GM23338 (cell line): ENCODE measurements around the gene NECTIN3. TPM values are rescaled to one million over a fixed set of nuclear protein-coding genes. Genes with fewer than 3 reads are reported as not detected.

ENCODE experiments used
- ATAC-seq: fragments of 200-7000 bp; cut with Tn5 transposase; 3 replicates; pipeline ENCODE4 v1.9.1; 2020
- DNase-seq: peaks from one replicate; pipeline ENCODE4 v3.0.0-alpha.2; 2015; ENCODE audit warnings: low spot score
- H2AFZ ChIP-seq: fragments of 200-600 bp; sonication (generic); 2 replicates; pipeline ENCODE4 v1.8.0; 2016; ENCODE audit warnings: antibody characterized with exemption, mild to moderate bottlenecking, moderate library complexity
- H3F3A ChIP-seq: fragments of 200-600 bp; sonication (generic); replicated peaks from 2 replicates; pipeline ENCODE4 v1.8.0; 2017; ENCODE audit warnings: antibody characterized with exemption, mixed run types, low read depth
- H3K27ac ChIP-seq: fragments of 200-600 bp; sonication (generic); 2 replicates; pipeline ENCODE4 v1.6.1; 2016; ENCODE audit warnings: low read depth
- H3K27me3 ChIP-seq: fragments of 200-600 bp; sonication (generic); 2 replicates; pipeline ENCODE4 v1.8.0; 2016; ENCODE audit warnings: mild to moderate bottlenecking, mixed run types, moderate library complexity; ENCODE audit not compliant: insufficient read depth
- H3K36me3 ChIP-seq: fragments of 200-600 bp; sonication (generic); 2 replicates; pipeline ENCODE4 v1.8.0; 2016; ENCODE audit warnings: mild to moderate bottlenecking; ENCODE audit not compliant: insufficient read depth
- H3K4me1 ChIP-seq: fragments of 200-600 bp; sonication (generic); 2 replicates; pipeline ENCODE4 v1.8.0; 2016; ENCODE audit warnings: mild to moderate bottlenecking, moderate library complexity; ENCODE audit not compliant: insufficient read depth
- H3K4me2 ChIP-seq: fragments of 200-600 bp; sonication (generic); 2 replicates; pipeline ENCODE4 v1.7.1; 2017; ENCODE audit warnings: mixed run types
- H3K4me3 ChIP-seq: fragments of 200-600 bp; sonication (generic); 2 replicates; pipeline ENCODE4 v1.6.1; 2016; ENCODE audit warnings: mixed run types
- H3K79me2 ChIP-seq: fragments of 200-600 bp; sonication (generic); replicated peaks from 2 replicates; pipeline ENCODE4 v1.8.0; 2017; ENCODE audit warnings: mild to moderate bottlenecking; ENCODE audit not compliant: insufficient read depth
- H3K9me2 ChIP-seq: fragments of 200-600 bp; sonication (generic); 2 replicates; pipeline ENCODE4 v1.8.0; 2017; ENCODE audit not compliant: insufficient read depth
- H4K20me1 ChIP-seq: fragments of 200-600 bp; sonication (generic); replicated peaks from 2 replicates; pipeline ENCODE4 v1.8.0; 2017; ENCODE audit warnings: mild to moderate bottlenecking; ENCODE audit not compliant: insufficient read depth
- H3K27ac Mint-ChIP-seq: 2 replicates; pipeline ENCODE4 v1.8.0; 2020; ENCODE audit warnings: inconsistent platforms, mild to moderate bottlenecking, moderate library complexity, mixed read lengths
- H3K27me3 Mint-ChIP-seq: 3 replicates; pipeline ENCODE4 v1.8.0; 2022; ENCODE audit warnings: low read depth, mild to moderate bottlenecking, moderate library complexity, mixed read lengths, inconsistent platforms; ENCODE audit not compliant: insufficient read depth, poor library complexity
- H3K36me3 Mint-ChIP-seq: 3 replicates; pipeline ENCODE4 v1.8.0; 2021; ENCODE audit warnings: low read depth, mild to moderate bottlenecking, inconsistent platforms, moderate library complexity, mixed read lengths
- H3K4me1 Mint-ChIP-seq: 3 replicates; pipeline ENCODE4 v1.8.0; 2020; ENCODE audit warnings: mild to moderate bottlenecking, inconsistent platforms, mixed read lengths
- H3K4me3 Mint-ChIP-seq: 3 replicates; pipeline ENCODE4 v1.8.0; 2021; ENCODE audit warnings: moderate library complexity, mild to moderate bottlenecking, inconsistent platforms, mixed read lengths
- H3K9me3 Mint-ChIP-seq: 3 replicates; pipeline ENCODE4 v1.8.0; 2020; ENCODE audit warnings: moderate library complexity, mild to moderate bottlenecking, inconsistent platforms, mixed read lengths
- CREB1 ChIP-seq: fragments of 250-450 bp; sonication (Bioruptor Pico); IDR thresholded peaks from 2 replicates; pipeline ENCODE4 v1.5.0; 2020; ENCODE audit warnings: low read depth, mild to moderate bottlenecking, moderate library complexity
- CTCF ChIP-seq, 2 experiments: fragments of 200-600 bp in 1 of 2; sonication (generic) in 1 of 2; conservative IDR thresholded peaks; 2 replicates each; pipeline versions ENCODE4 v1.5.1 to v1.6.1; 2016 to 2017; ENCODE audit warnings: antibody characterized with exemption in 2 of 2, low read depth in 2 of 2, mild to moderate bottlenecking in 2 of 2, moderate library complexity in 1 of 2
- ETS1 ChIP-seq: IDR thresholded peaks from 2 replicates; pipeline ENCODE4 v1.6.1; 2016; ENCODE audit warnings: antibody characterized with exemption
- EZH2 ChIP-seq: fragments of 200-600 bp; sonication (generic); IDR thresholded peaks from one replicate; pipeline ENCODE4 v1.8.0; 2017; ENCODE audit warnings: antibody characterized with exemption, mild to moderate bottlenecking, low read depth; ENCODE audit not compliant: unreplicated experiment
- EZH2phosphoT487 ChIP-seq: fragments of 200-600 bp; sonication (generic); IDR thresholded peaks from one replicate; pipeline ENCODE4 v1.8.1; 2018; ENCODE audit warnings: antibody characterized with exemption; ENCODE audit not compliant: unreplicated experiment
- JUNB ChIP-seq: IDR thresholded peaks from one replicate; pipeline ENCODE4 v1.6.1; 2016; ENCODE audit warnings: antibody characterized with exemption; ENCODE audit not compliant: unreplicated experiment
- NANOG ChIP-seq: IDR thresholded peaks from 2 replicates; pipeline ENCODE4 v1.6.1; 2016; ENCODE audit warnings: antibody characterized with exemption, borderline replicate concordance
- POLR2AphosphoS5 ChIP-seq: IDR thresholded peaks from 2 replicates; pipeline ENCODE4 v1.6.1; 2016; ENCODE audit warnings: antibody characterized with exemption, low read depth
- ZNF331 ChIP-seq: fragments of 250-450 bp; sonication (Bioruptor Pico); IDR thresholded peaks from 2 replicates; pipeline ENCODE4 v1.5.0; 2020; ENCODE audit warnings: low read depth, mild to moderate bottlenecking, moderate library complexity
- ZNF462 ChIP-seq: fragments of 250-450 bp; sonication (Bioruptor Pico); IDR thresholded peaks from 2 replicates; pipeline ENCODE4 v1.5.0; 2020; ENCODE audit warnings: mild to moderate bottlenecking, moderate library complexity
- polyA plus RNA-seq: library from polyadenylated mRNA; unstranded; fragments of >200 nt; fragmentation: Nextera tagmentation; extraction: Ambion mirVana; gene quantifications from 2 replicates; pipeline ENCODE4 v1.2.1, GENCODE V29; 2016
- total RNA-seq: library from RNA; depleted of rRNA; stranded (reverse); fragments of >200 nt; shearing (Covaris generic); gene quantifications from 2 replicates; pipeline ENCODE4 v1.2.3, GENCODE V29; 2014

The NECTIN3 gene
- total and polyA plus RNA-seq, 2 experiments from 2014 or later: 16.0 to 48.2 TPM

GRCh38 chr3:111106993-111107661 lies 35.5 kb downstream of the NECTIN3 start (continued):
- TF ChIP-seq ZNF462 (CRISPR knock-in tag) (no peak), POLR2AphosphoS5 (no peak)

- H4K20me1 ChIP-seq: peaks cover 2% of the 10 kb centered on the region
- no peak for TF ChIP-seq CREB1
- TF ChIP-seq NANOG: no peak
- no peak for TF ChIP-seq POLR2AphosphoS5
- TF ChIP-seq JUNB: no peak
- TF ChIP-seq EZH2: no peak
- TF ChIP-seq CTCF (conservative IDR thresholded peaks at IDR 0.05; ENCODE audit: low read depth in 2 of 2): no peak
- no peak for TF ChIP-seq ETS1
- no peak for TF ChIP-seq EZH2phosphoT487
- no peak for TF ChIP-seq ZNF331 (CRISPR knock-in tag)
- H3K4me1 ChIP-seq: peaks cover 44% of the 10 kb centered on the region
- H3F3A ChIP-seq: no peaks in the 10 kb centered on the region
- no peak for ATAC-seq
- no peak for DNase-seq
- peak overlapping the region; percentile 53; the same call in 1 of the 2 replicates for H3K4me2 ChIP-seq
- H3K9me3 Mint-ChIP-seq: peaks cover 15% of the 10 kb centered on the region; the same call in 2 of the 3 replicates
- peaks cover 99% of the 10 kb centered on the region for H3K79me2 ChIP-seq
- peak overlapping the region; percentile 75; the same call in 1 of the 2 replicates for H3K27ac Mint-ChIP-seq
- H3K27me3 ChIP-seq: no peaks in the 10 kb centered on the region
- H3K9me2 ChIP-seq: no peaks in the 10 kb centered on the region
- H3K4me1 Mint-ChIP-seq: peaks cover 65% of the 10 kb centered on the region
- H2AFZ ChIP-seq: no peak overlapping the region
- H3K27me3 Mint-ChIP-seq: peaks cover 2% of the 10 kb centered on the region
- no peak overlapping the region for H3K4me3 ChIP-seq
- H3K4me3 Mint-ChIP-seq: no peak overlapping the region
- no peak overlapping the region for H3K27ac ChIP-seq
- H3K36me3 Mint-ChIP-seq: peaks cover 19% of the 10 kb centered on the region; the same call in 2 of the 3 replicates
- no peaks in the 10 kb centered on the region for H3K36me3 ChIP-seq
These were observed 36.0 kb downstream of the NECTIN3 start for GRCh38 chr3:111107662-111108035.
